ENCODE results near the gene PRL. TPM values are rescaled to one million over a fixed set of nuclear protein-coding genes. Genes with fewer than 3 reads are reported as not detected.

Gene PRL
- total and polyA plus RNA-seq, 2 of the 8 experiments (the other 6 are each of a cell fraction or from before 2014, with no cell fraction given) = not detected

GRCh38 chr6:22284666-22285065, 12.2 kb downstream of the PRL start (continued):
- TF ChIP-seq RNF2 (IDR thresholded peaks at IDR 0.05; ENCODE audit: borderline replicate concordance, low read depth, low read length, missing control alignments, poor library complexity, severe bottlenecking) (no peak), ATF3 (IDR thresholded peaks at IDR 0.05; ENCODE audit: insufficient read depth, low read depth, low read length) (no peak)
